Activated gamma-delta T cell (primary cell): ENCODE data around the gene CDKN1C.

Source experiments
- DNase-seq: peaks from one replicate; lab custom pipeline; 2025; lab: John Stamatoyannopoulos, UW

Gene CDKN1C

GRCh38 chr11:2870460-2870859 lies 15.1 kb downstream of the CDKN1C start:
- DNase-seq = no peak

GRCh38 chr11:2869561-2870427 lies 15.8 kb downstream of the CDKN1C start:
- no peak for DNase-seq

GRCh38 chr11:2869134-2869526 lies 16.4 kb downstream of the CDKN1C start:
- no peak for DNase-seq

GRCh38 chr11:2868506-2869133 lies 17.0 kb downstream of the CDKN1C start:
- no peak for DNase-seq

- no peak for DNase-seq
Observed at GRCh38 chr11:2867722-2868505, 17.7 kb downstream of the CDKN1C start.

- no peak for DNase-seq
Observed at GRCh38 chr11:2867142-2867541, 18.4 kb downstream of the CDKN1C start.

- no peak for DNase-seq
Observed at GRCh38 chr11:2865922-2866577, 19.5 kb downstream of the CDKN1C start.

GRCh38 chr11:2864901-2865300 lies 20.7 kb downstream of the CDKN1C start:
- no peak for DNase-seq

- DNase-seq = no peak
Observed at GRCh38 chr11:2863276-2863618, 22.3 kb downstream of the CDKN1C start.

- no peak for DNase-seq
Observed at GRCh38 chr11:2862395-2863275, 22.9 kb downstream of the CDKN1C start.

- DNase-seq = no peak
Observed at GRCh38 chr11:2860636-2861035, 24.9 kb downstream of the CDKN1C start.

GRCh38 chr11:2859699-2860037 lies 25.9 kb downstream of the CDKN1C start:
- DNase-seq = no peak

- DNase-seq = no peak
Observed at GRCh38 chr11:2858995-2859698, 26.4 kb downstream of the CDKN1C start.

GRCh38 chr11:2857918-2858317 lies 27.7 kb downstream of the CDKN1C start:
- DNase-seq = no peak

- no peak for DNase-seq
Observed at GRCh38 chr11:2857276-2857675, 28.3 kb downstream of the CDKN1C start.

GRCh38 chr11:2855162-2855561 lies 30.4 kb downstream of the CDKN1C start:
- DNase-seq = no peak

- no peak for DNase-seq
Observed at GRCh38 chr11:2853997-2854560, 31.5 kb downstream of the CDKN1C start.

- DNase-seq = no peak
Observed at GRCh38 chr11:2853401-2853800, 32.2 kb downstream of the CDKN1C start.

- DNase-seq = no peak
Observed at GRCh38 chr11:2849994-2850770, 35.4 kb downstream of the CDKN1C start.

GRCh38 chr11:2848497-2848896 lies 37.1 kb downstream of the CDKN1C start:
- no peak for DNase-seq
